HG02763 (cell line): ENCODE data around the gene LTBP1.
"Not testable (repeated sequence)": the region's sequence is repeated elsewhere in the genome, so short reads cannot be mapped to it uniquely, and the experiment has no call there.

Source experiments
- ATAC-seq: cut with Tn5 transposase; IDR thresholded peaks from one replicate; pipeline ENCODE4 v1.9.1; 2021; ENCODE audit warnings: mild to moderate bottlenecking, moderate library complexity; ENCODE audit not compliant: unreplicated experiment

Gene LTBP1

DNA sequence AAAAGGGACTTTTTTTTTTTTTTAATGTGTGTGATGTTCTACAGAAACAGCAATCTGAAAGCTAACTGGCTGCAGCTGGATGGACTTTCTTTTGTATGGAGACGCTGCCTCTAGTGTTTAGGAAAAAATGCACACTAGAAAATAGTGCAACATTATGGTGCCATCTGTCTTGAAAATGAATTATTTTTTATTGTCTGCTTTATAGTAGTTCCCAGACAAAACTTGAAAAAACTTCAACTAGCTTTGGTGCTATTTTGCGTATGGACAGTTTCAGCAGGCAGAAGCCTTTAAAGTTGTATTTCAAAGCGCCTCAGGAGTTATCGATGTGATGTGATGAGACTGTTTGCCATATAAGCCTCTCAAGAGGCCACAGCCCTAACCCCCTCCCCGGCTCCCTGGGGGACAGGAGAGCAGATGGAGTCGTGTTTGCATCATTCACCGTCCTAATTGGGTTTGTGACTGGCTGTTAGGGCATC, 86.9 kb downstream of the LTBP1 start:
- ATAC-seq: no peak

DNA sequence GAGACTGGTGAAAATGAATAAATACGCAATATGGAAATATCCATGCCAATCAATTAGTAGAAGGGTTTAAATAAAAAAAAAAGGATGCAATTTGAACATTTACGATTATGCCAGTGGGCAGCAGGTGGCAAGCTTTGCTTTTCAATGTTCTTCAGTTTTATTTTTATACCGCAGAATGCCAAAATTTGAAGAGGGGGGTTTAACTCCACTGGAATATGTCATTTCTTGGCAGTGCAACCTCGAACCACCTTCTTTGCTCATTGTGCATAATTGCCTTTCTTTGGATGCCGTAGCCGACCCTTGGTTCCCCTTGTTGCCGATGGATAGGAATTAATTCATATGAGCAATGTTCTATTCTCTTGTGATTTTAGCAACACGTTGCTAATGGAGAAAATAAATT, 88.0 kb downstream of the LTBP1 start:
- no peak for ATAC-seq

DNA sequence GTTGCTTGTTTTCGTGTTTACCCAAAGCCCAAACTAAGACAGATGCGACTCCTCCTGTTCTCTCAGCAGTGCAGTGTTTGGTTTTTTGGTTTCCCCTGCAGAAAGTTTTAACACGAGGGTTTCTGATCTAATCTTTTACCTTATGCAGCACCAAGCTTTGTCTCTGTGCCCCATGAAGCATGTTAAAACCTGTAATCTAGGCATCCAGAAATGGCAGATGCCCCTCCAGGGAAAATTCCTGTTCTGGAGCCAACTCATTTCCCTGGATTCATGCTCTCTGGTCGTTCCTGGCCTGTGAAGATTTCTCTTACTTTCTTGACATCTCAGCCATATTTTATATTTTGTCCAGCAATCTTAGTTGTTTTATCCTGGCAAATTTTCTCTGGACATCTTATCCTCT, 91.5 kb downstream of the LTBP1 start:
- ATAC-seq: no peak

DNA sequence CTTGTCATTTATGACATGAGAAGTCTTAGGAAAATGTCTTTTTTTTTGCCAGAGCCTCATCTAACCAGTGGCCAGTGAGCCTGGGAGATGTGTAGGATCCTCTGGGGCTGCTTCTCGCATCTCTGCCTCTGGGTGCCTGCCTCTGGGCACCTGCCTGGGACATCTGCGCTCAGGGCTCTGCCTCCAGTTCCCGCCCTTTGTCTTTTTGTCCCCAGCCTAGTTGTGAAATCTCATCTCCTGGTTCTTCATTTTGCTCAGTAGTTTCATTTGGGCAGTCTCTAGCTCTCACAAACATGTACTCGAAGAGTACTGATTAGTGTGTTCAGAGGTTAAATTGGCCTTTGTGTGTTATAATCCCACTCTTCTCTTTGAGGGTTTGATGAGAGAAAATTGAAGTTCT, 92.0 kb downstream of the LTBP1 start:
- ATAC-seq: no peak

DNA sequence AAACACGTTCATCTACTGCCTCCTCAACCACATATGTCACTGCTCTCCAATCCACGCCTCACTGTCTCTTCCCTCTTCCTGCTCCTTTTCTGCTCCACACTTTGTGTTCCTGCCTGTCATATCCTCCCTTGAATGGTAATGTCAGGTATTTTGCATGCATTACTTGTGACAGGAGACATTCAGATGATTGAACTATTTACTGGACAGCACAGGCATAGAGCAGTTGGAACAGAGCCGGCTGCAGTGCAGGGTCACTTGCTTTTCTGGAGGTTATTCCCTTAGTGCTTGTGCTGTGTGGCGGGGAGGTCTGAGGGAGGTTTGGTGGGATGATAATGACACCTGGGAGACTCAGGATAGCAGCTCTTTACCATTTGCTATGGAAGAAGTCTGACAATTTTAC, 93.8 kb downstream of the LTBP1 start:
- no peak for ATAC-seq

DNA sequence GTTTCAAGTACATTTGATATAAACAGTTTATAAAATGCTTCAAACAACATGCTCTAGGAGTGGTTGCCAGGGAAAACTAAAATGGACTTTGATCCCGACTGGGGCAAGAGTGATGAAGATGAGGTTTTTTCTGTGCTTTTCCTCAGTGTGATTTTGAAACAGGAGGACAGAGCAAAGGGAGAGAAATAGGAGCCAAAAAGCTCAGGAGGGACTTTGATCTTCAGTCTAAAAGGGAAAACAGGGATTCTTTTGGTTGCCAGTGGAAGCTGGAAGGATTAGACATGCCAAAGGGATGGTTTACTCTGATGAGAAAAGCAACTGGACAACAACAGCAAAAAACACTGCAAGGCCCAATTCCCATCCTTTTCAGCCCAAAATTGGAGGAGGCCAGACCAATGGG, 95.5 kb downstream of the LTBP1 start:
- ATAC-seq: no peak

DNA sequence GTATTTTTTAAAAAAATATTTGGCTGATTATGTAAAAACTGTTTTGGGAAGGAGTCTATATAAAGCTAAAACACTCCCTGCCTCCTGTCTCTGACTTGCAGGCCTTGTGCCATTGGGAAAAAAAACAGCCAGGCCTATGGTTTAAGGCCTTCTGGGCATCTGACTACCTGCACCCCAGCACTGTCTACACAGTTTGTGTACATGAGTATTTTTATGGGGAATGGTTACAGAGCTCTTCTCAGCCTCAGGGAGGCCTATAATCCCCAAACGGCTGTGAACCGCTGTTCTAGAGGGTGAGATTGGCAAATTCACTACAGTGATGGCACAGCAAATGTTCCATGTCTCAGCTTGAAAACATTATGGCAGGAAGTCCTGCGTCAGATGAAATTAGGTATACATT, 96.1 kb downstream of the LTBP1 start:
- no peak for ATAC-seq

DNA sequence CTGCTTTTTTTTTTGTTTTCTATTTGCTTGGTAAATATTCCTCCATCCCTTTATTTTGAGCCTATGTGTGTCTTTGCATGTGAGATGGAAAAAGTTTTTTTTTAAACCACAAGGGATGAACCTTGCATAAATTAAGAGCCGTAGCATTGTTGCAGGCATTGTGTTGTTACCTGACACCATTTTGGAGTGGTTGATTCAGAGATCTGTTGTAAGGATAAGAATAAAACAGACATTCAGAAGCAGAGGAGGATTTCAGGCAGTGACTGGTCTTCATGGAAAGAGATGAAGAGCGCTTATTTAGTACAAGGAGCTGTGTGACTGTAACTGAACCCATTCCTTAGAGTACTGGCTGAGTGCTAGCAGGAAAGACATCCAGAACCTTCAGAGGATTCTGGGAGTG, 101.2 kb downstream of the LTBP1 start:
- ATAC-seq: no peak

DNA sequence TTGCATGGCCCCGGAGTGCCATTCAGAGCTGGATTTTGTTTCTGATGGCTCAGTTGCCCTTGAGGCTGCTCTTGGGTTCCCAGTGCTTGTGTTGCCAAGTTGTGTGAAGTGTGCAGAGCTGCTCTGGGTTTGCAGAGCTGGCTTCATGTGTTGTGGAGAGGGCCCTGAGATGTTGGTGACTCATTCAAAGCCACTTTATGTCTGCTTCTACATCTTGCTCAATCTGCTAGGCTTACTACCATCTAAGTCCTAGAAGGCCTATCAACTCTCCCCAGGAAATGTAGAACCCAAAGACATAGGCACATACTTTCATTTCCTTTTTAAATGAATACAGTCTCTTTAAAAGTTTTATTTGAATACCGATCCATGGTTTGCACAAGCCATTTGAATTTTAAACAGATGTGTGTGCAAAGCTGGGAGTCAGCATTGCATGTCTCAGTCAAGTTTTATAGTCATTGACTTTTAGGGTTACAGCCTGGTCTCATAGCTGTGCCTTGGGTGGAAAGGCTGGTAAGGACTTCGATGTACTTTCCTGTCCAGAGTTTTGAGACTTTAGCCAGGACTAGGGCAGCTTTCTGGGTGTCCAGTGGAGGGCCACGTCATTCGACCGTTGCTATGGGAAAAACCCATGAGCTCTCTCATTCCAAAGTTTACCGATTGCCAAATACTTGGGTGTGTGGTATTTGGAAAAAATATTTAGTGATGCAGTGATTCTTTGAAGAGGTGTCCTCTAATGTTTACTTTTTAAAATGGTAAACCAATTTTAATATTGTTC, 105.0 kb downstream of the LTBP1 start:
- no peak for ATAC-seq

DNA sequence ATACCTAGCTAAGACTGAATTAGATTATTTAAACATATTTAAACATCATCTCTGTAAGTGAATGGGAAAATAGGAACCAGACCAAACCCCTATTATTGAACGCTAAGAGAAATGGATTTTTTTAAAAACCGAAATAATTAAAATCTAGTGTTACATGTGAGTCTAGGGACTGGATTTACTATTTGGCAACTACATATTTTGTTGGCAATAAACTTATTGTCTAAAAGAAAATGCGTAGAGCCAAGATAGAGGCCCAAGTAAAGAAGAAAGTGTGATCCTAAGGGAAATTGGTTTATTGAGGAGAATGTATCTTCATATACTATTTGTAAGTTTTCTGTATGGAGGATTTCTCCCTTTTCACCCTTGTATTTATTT, 105.6 kb downstream of the LTBP1 start:
- ATAC-seq: no peak

DNA sequence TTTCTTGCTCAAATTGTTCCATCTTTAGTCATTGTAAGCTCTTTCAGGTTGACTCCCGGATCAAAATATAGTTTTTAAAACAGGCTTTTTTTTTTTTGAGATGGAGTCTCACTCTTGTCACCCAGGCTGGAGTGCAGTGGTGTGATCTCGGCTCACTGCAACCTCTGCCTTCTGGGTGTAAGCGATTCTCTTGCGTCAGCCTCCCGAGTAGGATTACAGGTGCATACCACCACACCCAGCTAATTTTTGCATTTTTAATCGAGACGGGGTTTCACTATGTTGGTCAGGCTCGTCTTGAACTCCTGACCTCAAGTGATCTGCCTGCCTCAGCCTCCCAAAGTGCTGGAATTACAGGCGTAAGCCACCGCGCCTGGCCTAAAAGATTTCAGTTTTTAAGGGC, 106.0 kb downstream of the LTBP1 start:
- not testable (repeated sequence) for ATAC-seq

DNA sequence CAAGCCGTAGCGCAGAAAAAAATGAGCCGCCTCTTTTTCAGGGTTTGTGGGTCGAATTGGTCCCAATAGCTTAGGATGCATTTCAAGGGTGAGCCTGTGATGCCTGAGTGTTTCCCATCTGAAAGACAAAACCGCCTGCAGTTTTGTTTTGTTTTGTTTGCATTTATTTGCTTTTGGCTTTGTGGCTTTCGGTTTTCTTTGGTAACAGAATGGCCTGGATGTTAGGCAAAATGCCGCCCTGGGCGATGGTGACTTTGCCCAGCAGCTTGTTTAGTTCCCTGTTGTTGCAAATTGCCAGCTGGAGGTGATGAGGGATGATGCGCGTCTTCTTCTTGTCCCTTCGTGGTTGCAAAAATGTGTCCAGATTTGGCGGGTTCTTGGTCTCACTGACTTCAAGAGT, 109.4 kb downstream of the LTBP1 start:
- no peak for ATAC-seq

DNA sequence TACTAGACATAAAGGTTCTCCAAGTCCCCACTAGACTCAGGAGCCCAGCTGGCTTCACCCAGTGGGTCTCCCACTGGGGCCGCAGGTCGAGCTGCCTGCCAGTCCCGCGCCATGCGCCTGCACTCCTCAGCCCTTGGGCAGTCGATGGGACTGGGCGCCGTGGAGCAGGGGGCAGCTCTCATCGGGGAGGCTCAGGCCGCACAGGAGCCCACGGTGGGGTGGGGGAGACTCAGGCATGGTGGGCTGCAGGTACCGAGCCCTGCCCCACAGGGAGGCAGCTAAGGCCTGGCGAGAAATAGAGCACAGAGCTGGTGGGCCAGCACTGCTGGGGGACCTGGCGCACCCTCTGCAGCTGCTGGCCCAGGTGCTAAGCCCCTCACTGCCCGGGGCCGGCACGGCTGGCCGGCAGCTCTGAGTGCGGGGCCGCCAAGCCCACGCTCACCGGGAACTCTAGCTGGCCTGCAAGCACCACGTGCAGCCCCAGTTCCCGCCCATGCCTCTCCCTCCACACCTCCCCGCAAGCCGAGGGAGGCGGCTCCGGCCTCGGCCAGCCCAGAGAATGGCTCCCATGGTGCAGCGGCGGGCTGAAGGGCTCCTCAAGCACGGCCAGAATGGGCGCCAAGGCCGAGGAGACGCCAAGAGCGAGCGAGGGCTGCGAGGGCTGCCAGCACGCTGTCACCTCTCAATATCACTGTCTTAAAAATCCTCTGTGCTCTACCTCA, 110.7 kb downstream of the LTBP1 start:
- ATAC-seq: not testable (repeated sequence)

DNA sequence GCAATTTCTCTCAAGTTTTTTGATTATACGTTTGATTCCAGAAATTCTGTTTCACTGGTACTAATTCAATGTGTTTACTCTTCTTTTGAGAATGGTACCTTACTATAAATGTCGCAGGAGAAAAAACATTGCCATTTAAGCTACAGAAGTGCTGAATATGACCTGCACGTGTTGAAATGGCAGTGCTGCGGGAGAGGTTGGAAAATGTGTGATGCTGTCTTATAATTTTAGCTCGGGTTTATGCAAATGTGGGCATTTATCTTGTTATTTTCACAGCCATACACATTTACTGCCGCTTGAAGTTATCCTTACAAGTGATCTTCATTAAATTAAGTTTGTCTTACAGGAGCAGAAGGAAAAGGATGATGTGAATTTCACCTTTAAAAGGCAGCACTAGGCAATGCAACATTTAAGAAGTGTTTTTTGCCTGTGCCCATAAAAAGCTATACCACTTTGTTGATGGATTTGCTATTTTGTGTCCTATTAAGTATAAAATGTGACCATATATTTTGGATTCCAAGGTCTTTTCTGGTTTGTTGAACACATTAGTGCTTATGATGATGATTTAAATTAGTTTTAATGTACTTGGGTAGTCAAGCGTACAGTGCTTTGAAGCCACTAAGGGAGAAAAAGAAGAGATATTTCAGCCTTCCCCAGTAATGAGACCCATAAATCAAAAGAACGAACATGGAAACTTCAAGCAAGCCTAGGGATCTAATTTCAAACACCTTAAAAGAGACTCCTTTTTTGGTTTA, 112.1 kb downstream of the LTBP1 start:
- ATAC-seq: no peak

DNA sequence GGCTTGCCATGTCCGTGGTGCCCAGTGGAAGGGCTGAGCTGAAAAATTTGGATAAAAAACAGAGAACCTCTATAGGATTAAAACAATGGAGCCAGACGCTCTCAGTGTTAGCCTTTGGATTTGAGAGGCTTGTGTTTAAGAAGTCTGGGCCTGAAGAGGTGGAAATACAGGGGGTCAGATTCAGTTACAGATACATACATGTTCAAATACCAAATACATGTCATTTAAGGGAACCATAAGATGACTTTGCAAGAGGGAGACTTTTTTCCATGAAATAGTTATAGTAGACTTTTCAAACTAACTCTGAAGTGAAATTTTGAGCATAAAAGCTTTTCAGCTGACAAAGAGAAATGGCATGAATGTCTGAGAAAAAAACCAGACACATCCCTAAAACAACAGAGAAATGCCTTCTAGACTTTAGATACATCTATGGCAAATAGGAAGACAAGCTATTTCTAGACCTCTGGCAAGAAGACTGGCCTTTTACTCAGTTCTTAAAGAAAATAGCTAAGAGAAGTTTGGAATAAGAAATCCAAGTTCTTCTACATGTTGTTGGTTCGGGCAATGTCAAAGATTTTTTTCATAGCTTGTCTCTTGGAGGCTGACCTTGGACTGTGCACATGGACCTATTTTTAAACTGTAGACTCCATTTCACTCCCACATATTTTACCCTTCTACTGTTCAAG, 112.9 kb downstream of the LTBP1 start:
- ATAC-seq: no peak

DNA sequence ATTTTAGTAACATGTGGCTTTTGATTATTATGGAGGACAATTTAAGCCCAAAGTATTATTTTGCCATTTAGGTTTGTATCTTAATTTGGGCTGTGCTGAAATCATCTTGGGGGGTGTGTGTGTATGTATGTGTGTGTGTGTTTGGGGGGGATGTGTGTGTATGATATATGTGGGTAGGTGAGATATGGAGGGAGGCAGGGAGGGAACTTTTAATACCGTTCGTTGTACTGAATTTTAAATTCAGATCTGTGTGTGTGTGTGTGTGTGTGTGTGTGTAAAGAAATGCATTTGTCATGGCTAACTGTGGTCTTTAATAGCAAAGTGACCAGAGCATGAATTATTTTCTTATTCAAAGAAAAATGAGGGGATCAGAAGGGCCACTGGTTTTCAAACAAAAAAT, 113.7 kb downstream of the LTBP1 start:
- ATAC-seq: no peak

DNA sequence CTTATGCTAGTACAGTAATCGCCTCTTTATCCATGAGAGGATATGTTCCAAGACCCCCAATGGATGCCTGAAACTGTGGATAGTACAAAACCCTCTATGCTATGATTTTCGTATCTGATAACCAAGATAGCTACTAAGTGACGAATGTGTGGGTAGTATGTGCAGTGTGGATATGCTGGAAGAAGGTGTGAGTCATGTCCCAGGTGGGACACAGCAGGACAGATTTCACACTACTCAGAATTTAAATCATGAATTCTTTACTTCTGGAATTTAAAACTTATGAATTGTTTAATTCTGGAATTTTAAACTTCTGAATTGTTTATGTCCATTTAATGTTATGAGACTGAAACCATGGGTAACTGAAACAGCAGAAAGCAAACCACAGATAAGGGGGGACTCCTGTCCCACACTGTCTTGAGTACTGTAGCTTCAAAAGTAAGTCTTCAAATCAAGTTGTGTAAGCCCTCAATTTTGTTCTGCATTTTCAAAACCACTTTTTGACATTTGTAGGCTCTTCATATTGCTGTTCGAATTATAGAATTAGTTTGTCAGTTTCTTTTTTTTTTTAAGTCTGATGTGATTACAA, 116.0 kb downstream of the LTBP1 start:
- ATAC-seq: no peak

DNA sequence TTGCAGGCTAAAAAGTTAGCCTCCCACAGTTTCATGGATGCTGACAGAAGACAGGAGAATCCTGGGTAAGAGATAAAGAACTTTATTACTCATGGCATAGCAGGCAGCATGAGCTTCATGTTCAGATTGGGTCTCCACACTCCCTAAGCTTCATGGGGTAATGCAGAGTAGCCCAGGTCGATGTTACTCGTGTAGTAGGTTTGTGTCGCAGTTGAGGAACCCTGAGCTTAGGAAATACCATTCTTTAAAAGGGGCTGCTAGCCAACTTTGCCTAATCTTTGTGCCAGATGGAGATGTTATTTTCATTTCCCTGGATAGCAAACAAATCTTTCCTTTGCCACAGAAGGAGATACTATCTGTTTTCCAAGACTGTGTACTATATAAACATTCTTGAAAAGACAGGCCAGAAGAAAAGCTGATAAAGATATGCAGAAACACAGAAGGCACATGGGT, 117.6 kb downstream of the LTBP1 start:
- ATAC-seq: no peak

DNA sequence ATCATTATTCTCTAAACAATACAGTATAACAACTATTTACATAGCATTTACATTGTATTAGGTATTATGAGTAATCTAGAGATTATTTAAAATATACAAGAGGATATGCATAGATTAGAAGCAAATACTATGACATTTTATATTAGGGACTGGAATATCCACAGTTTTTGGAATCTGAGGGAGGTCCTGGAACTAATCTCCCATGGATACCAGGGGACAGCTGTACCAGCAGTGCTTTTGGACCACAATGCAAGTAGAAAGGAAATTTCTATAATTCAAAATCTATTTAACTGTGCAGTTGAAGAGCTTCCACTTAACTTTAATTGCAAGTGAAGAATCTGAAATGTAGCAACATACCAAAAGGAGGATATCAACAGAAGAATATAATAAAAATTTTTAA, 120.8 kb downstream of the LTBP1 start:
- no peak for ATAC-seq

DNA sequence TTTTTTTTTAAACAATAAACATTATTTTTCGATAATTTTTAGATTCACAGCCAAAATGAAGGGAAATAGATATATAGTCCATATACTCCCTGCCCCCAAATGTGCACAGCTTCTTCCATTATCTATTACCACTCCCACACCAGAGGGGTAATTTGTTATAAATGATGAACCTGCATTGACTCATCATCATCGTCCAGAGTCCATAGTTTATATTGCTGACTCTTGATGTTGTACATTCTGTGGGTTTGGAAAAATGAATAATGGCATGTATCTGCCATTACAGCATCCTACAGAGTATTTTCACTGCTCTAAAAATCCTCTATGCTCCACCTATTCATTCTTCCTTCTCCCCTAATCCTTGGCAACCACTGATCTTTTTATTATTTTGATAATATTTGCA, 121.5 kb downstream of the LTBP1 start:
- no peak for ATAC-seq
